PFSK-1 (cell line): ENCODE measurements around the gene VEZF1.

Source experiments
- FOXP2 ChIP-seq: optimal IDR thresholded peaks from 2 replicates; pipeline ENCODE3; 2011; ENCODE audit warnings: borderline replicate concordance, control low read depth, inconsistent platforms; ENCODE audit not compliant: insufficient read depth; ENCODE audit errors: extremely low read length, extremely low read depth
- POLR2AphosphoS5 ChIP-seq: IDR thresholded peaks from 2 replicates; pipeline ENCODE4 v1.6.1; 2012; ENCODE audit warnings: low read depth, mild to moderate bottlenecking, control low read depth, low read length, moderate library complexity
- REST ChIP-seq, 2 experiments: IDR thresholded peaks; 2 replicates each; pipeline versions ENCODE4 v1.6.1 to v1.8.0; 2011 to 2012; ENCODE audit warnings: low read depth in 2 of 2, low read length in 2 of 2, control low read depth in 1 of 2, inconsistent platforms in 1 of 2, mild to moderate bottlenecking in 1 of 2, moderate library complexity in 1 of 2; ENCODE audit not compliant: insufficient read depth in 1 of 2
- SIN3A ChIP-seq: IDR thresholded peaks from 2 replicates; pipeline ENCODE4 v1.6.1; 2012; ENCODE audit warnings: mild to moderate bottlenecking, low read length, moderate library complexity, borderline replicate concordance; ENCODE audit not compliant: insufficient read depth
- TAF1 ChIP-seq: IDR thresholded peaks from 2 replicates; pipeline ENCODE4 v1.6.1; 2012; ENCODE audit warnings: low read length, control low read depth, borderline replicate concordance; ENCODE audit not compliant: insufficient read depth

The VEZF1 gene

GRCh38 chr17:57966246-57966645 lies 21.8 kb downstream of the VEZF1 start:
- TF ChIP-seq TAF1 (no peak), REST (IDR thresholded peaks at IDR 0.05; ENCODE audit: insufficient read depth in 1 of 2, low read depth in 2 of 2, low read length in 2 of 2) (no peak), FOXP2 (no peak), SIN3A (no peak), POLR2AphosphoS5 (no peak)

GRCh38 chr17:57965521-57966160 lies 22.4 kb downstream of the VEZF1 start:
- TF ChIP-seq POLR2AphosphoS5, result no peak
- TF ChIP-seq SIN3A, result no peak
- TF ChIP-seq TAF1, result no peak
- no peak for TF ChIP-seq REST (IDR thresholded peaks at IDR 0.05; ENCODE audit: insufficient read depth in 1 of 2, low read depth in 2 of 2, low read length in 2 of 2)

- TF ChIP-seq TAF1 (no peak), FOXP2 (no peak), POLR2AphosphoS5 (no peak), SIN3A (no peak)
These were observed 24.9 kb downstream of the VEZF1 start for GRCh38 chr17:57963149-57963511.

GRCh38 chr17:57962279-57963148 lies 25.5 kb downstream of the VEZF1 start:
- no peak for TF ChIP-seq TAF1
- TF ChIP-seq POLR2AphosphoS5, result no peak
- no peak for TF ChIP-seq REST (IDR thresholded peaks at IDR 0.05; ENCODE audit: insufficient read depth in 1 of 2, low read depth in 2 of 2, low read length in 2 of 2)
- no peak for TF ChIP-seq SIN3A
- no peak for TF ChIP-seq FOXP2

GRCh38 chr17:57959929-57960328 lies 28.1 kb downstream of the VEZF1 start:
- no peak for TF ChIP-seq FOXP2
- no peak for TF ChIP-seq REST (IDR thresholded peaks at IDR 0.05; ENCODE audit: insufficient read depth in 1 of 2, low read depth in 2 of 2, low read length in 2 of 2)
- TF ChIP-seq POLR2AphosphoS5, result no peak
- no peak for TF ChIP-seq SIN3A
- TF ChIP-seq TAF1, result no peak
